ENCODE measurements around the gene RGS6.

GRCh38 chr14:72124171-72124570, 191.9 kb downstream of the RGS6 start:
- TF ChIP-seq EZH2 (IDR thresholded peaks at IDR 0.05; ENCODE audit: insufficient read depth, poor library complexity, severe bottlenecking): no peak
- no peak for TF ChIP-seq EZH2phosphoT487 (IDR thresholded peaks at IDR 0.05; ENCODE audit: insufficient read depth, low read depth)
